Measurements from ENCODE around the gene ZFYVE28. TPM values are rescaled to one million over a fixed set of nuclear protein-coding genes. Genes with fewer than 3 reads are reported as not detected.

ZFYVE28 gene
- total and polyA plus RNA-seq, 2 donors from 2014 or later, result 8.0 to 18.9 TPM

DNA sequence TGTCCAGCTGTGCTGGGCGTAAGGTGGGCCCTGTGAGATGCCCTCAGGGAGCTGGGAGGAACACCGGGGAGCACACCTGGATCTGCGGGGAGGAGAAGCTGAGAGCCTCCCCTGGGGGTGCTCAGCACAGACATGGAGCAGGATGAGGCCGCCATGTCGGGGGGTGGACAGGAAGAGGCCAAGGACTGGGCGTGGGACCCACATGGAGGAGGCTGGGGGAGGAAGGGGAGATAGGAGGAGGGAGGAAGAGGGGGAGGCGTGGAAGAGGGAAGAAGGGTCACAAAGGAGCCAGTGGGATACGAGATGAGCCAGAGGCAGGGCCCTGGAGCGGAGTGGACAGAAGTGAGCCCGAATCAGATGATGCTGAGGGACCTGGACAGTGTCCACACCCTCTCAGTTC, 66.3 kb downstream of the ZFYVE28 start:
- Histone ChIP-seq H3K4me1 (ENCODE audit: control insufficient read depth in 2 of 3, insufficient read depth in 2 of 3, low read depth in 1 of 3, low read length in 3 of 3) (no peaks in the 10 kb centered on the region), H3K9me3 (ENCODE audit: control insufficient read depth in 2 of 3, insufficient read depth in 1 of 3, low read length in 3 of 3) (no peaks in the 10 kb centered on the region), H3K27ac (ENCODE audit: low read depth in 2 of 2, low read length in 2 of 2) (no peak overlapping the region), H3K9ac (ENCODE audit: low read length in 3 of 3) (no peak overlapping the region), H3K36me3 (ENCODE audit: control insufficient read depth in 2 of 3, insufficient read depth in 3 of 3, low read length in 3 of 3) (no peaks in the 10 kb centered on the region), H3K27me3 (ENCODE audit: control insufficient read depth, insufficient read depth, low read length) (no peaks in the 10 kb centered on the region), H3K4me3 (ENCODE audit: low read length in 3 of 3) (no peak overlapping the region)
- TF ChIP-seq, protein P1, sequence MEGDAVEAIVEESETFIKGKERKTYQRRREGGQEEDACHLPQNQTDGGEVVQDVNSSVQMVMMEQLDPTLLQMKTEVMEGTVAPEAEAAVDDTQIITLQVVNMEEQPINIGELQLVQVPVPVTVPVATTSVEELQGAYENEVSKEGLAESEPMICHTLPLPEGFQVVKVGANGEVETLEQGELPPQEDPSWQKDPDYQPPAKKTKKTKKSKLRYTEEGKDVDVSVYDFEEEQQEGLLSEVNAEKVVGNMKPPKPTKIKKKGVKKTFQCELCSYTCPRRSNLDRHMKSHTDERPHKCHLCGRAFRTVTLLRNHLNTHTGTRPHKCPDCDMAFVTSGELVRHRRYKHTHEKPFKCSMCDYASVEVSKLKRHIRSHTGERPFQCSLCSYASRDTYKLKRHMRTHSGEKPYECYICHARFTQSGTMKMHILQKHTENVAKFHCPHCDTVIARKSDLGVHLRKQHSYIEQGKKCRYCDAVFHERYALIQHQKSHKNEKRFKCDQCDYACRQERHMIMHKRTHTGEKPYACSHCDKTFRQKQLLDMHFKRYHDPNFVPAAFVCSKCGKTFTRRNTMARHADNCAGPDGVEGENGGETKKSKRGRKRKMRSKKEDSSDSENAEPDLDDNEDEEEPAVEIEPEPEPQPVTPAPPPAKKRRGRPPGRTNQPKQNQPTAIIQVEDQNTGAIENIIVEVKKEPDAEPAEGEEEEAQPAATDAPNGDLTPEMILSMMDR (IDR thresholded peaks at IDR 0.05; ENCODE audit: borderline replicate concordance, extremely low read depth, insufficient read depth), result no peak
- intact Hi-C loops (cut with DNase I), result no loop called here
- FAIRE-seq, result no peak
- peak in 2 of 5 donors; percentile 22 to 41 for DNase-seq

GRCh38 chr4:2350982-2351381, 67.5 kb downstream of the ZFYVE28 start:
- Histone ChIP-seq H3K27me3 (ENCODE audit: control insufficient read depth, insufficient read depth, low read length) (no peaks in the 10 kb centered on the region), H3K9ac (ENCODE audit: low read length in 3 of 3) (no peak overlapping the region), H3K9me3 (ENCODE audit: control insufficient read depth in 2 of 3, insufficient read depth in 1 of 3, low read length in 3 of 3) (no peaks in the 10 kb centered on the region), H3K4me1 (ENCODE audit: control insufficient read depth in 2 of 3, insufficient read depth in 2 of 3, low read depth in 1 of 3, low read length in 3 of 3) (no peaks in the 10 kb centered on the region), H3K36me3 (ENCODE audit: control insufficient read depth in 2 of 3, insufficient read depth in 3 of 3, low read length in 3 of 3) (no peaks in the 10 kb centered on the region), H3K4me3 (ENCODE audit: low read length in 3 of 3) (no peak overlapping the region), H3K27ac (ENCODE audit: low read depth in 2 of 2, low read length in 2 of 2) (no peak overlapping the region)
- peak in 2 of 5 donors; percentile 20 to 29 for DNase-seq
- intact Hi-C loops (cut with DNase I), result no loop called here
- FAIRE-seq, result no peak
- TF ChIP-seq, protein P1 (IDR thresholded peaks at IDR 0.05; ENCODE audit: borderline replicate concordance, extremely low read depth, insufficient read depth), result no peak

DNA sequence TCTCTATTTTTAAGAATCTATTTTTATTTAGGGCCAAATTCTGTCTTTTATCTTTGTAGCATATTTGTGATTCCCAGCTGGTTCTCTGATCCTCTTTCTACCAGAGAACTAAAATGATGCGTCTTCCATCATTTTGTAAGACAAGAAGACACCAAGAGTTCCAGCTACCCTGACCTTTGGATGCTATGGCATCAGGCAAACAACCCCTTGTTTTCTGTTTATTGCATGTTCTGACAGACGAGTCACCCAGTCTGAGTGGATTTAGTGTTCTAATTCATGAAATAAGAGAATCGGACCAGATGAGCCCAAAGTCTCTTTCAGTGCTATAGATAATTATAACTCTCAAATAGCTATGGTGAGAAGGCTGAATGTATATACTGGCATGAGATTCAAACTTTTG, 69.7 kb downstream of the ZFYVE28 start:
- Histone ChIP-seq H3K27ac (ENCODE audit: low read depth in 2 of 2, low read length in 2 of 2) (no peak overlapping the region), H3K4me3 (ENCODE audit: low read length in 3 of 3) (no peak overlapping the region), H3K9me3 (ENCODE audit: control insufficient read depth in 2 of 3, insufficient read depth in 1 of 3, low read length in 3 of 3) (no peaks in the 10 kb centered on the region), H3K36me3 (ENCODE audit: control insufficient read depth in 2 of 3, insufficient read depth in 3 of 3, low read length in 3 of 3) (no peaks in the 10 kb centered on the region), H3K9ac (ENCODE audit: low read length in 3 of 3) (no peak overlapping the region), H3K27me3 (ENCODE audit: control insufficient read depth, insufficient read depth, low read length) (no peaks in the 10 kb centered on the region), H3K4me1 (ENCODE audit: control insufficient read depth in 2 of 3, insufficient read depth in 2 of 3, low read depth in 1 of 3, low read length in 3 of 3) (no peaks in the 10 kb centered on the region)
- FAIRE-seq (no peak), DNase-seq (no peak)
- intact Hi-C loops (cut with DNase I), result no loop called here
- TF ChIP-seq, protein P1 (IDR thresholded peaks at IDR 0.05; ENCODE audit: borderline replicate concordance, extremely low read depth, insufficient read depth), result no peak

- H3K27ac ChIP-seq (ENCODE audit: low read depth in 2 of 2, low read length in 2 of 2), result no peak overlapping the region
- H3K27me3 ChIP-seq (ENCODE audit: control insufficient read depth, insufficient read depth, low read length), result no peaks in the 10 kb centered on the region
- H3K4me3 ChIP-seq (ENCODE audit: low read length in 3 of 3), result no peak overlapping the region
- FAIRE-seq, result no peak
- intact Hi-C loops (cut with DNase I), result no loop called here
- TF ChIP-seq, protein P1 (IDR thresholded peaks at IDR 0.05; ENCODE audit: borderline replicate concordance, extremely low read depth, insufficient read depth), result no peak
- no peak for DNase-seq
- peaks cover 0 to 3% (median 0%) of the 10 kb centered on the region in 3 donors for H3K36me3 ChIP-seq (ENCODE audit: control insufficient read depth in 2 of 3, insufficient read depth in 3 of 3, low read length in 3 of 3)
- no peaks in the 10 kb centered on the region for H3K4me1 ChIP-seq (ENCODE audit: control insufficient read depth in 2 of 3, insufficient read depth in 2 of 3, low read depth in 1 of 3, low read length in 3 of 3)
- no peaks in the 10 kb centered on the region for H3K9me3 ChIP-seq (ENCODE audit: control insufficient read depth in 2 of 3, insufficient read depth in 1 of 3, low read length in 3 of 3)
- no peak overlapping the region for H3K9ac ChIP-seq (ENCODE audit: low read length in 3 of 3)
These were observed 71.3 kb downstream of the ZFYVE28 start for GRCh38 chr4:2347190-2347589.
